Daoy (cell line): ENCODE results near the gene UNC13C. TPM values are rescaled to one million over a fixed set of nuclear protein-coding genes. Genes with fewer than 3 reads are reported as not detected.

Experiments used
- DNase-seq: peaks from one replicate; pipeline ENCODE4 v3.0.0-alpha.2; 2015; ENCODE audit warnings: low read depth
- total RNA-seq: library from RNA; depleted of rRNA; stranded (reverse); fragments of >200 nt; shearing (Covaris generic); gene quantifications from 2 replicates; pipeline ENCODE4 v1.2.3, GENCODE V29; 2014

The UNC13C gene
- total RNA-seq, 1 experiment from 2014 or later, result 0.11 TPM

DNA sequence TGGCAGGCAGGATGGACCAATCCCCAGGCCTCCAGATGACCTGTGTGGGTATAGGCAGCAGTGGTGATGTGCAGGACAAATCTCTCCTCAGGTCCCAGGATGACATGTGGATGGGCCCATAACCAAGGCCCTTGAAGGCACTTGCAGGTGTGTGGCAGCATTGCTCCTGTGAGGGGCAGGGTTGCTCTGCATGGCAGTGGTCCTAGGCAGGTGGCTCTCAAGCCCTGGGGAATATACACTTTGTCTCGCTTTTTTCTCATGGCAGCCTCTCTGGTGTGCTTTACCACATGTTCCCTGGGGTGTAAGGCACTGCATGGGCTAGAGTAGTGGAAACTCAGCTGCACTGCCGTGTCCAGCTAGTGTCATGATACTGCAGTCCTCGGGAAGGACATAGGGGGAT is 503.6 kb downstream of the UNC13C start:
- no peak for DNase-seq

DNA sequence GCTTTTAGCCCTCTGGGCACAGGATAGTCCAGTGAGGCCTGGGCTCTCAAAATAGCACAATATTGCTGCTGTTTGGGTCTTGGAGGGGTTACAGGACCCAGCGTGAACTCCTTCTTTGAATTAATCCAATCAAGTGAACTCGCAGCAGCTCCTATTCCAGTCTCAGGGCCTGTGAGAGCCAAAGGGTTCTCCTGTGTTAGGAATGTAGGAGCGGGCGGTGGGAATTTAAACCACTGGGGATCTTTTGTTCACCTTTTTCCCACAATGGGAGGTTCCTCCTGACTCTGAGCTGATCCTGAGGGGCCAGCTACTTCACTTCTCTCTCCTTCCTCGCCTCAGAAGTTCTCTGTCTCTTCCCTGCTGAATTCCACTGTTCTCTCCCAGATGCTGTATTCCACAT is 504.0 kb downstream of the UNC13C start:
- no peak for DNase-seq

DNA sequence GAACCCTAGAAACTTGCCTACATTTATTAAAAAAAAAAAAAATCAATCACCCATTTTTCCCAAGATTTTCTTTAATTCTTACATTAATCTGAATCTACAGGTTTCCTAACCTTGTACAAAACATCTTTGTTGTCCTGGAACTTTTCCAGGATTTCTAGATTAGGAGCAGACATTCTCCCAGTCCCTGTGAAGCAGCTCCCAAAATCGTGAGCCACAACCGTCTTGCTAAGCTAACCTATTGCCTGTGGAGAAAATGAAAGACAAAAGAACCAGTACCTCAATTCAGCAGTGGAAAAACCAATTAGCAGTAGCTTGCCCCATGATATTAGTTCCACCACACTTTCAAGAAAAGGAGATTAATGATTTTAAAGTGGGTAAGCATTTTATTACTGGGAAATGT is 522.1 kb downstream of the UNC13C start:
- DNase-seq, result no peak

DNA sequence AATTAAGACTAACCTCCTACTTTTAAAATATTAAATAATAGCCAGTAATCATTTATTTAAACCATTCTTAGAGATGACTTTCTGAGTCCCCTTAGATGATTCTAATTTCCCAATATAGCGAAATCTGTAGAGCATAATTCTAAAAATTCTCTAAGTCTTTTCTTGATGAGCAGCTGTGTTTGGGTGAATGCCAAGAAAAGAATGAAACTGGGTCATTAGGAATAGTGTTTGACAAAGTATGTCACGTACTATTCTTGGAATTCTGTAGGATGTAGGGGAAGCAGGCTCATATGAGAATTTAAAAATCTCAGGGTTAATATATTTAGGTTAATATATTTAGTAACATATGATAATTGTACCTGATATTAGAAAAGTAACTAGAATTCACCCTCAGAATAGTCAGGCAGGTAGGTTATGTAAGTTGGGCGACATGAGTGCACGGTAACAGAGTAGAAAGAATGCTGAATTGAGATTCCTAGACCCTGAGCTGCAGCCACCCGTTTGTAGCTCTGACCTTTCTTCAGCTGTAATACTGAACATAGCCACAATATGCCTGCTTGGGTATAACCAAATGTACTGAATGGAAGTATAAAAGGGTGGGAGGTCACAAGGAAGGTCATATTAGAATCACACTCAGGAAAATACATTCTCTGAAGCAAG is 524.3 kb downstream of the UNC13C start:
- DNase-seq, result no peak

DNA sequence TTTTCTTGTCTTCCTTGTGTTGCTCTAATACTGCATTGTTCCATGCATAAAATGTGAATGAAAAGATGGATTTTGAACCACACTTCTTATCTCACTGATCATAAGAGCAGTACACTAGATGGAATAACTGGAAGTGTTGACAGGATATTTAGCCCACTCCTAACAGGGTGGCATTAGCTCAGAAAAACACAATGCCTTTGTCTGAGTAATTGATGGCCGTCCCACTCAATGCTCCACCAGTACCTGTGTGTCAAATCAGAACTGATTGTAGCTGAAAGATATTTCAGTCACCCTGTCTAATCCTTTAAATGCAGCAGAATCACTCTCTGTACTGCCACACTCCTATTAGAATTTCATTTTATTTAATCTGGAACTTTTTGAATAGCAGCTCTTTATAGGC is 526.5 kb downstream of the UNC13C start:
- DNase-seq, result no peak

DNA sequence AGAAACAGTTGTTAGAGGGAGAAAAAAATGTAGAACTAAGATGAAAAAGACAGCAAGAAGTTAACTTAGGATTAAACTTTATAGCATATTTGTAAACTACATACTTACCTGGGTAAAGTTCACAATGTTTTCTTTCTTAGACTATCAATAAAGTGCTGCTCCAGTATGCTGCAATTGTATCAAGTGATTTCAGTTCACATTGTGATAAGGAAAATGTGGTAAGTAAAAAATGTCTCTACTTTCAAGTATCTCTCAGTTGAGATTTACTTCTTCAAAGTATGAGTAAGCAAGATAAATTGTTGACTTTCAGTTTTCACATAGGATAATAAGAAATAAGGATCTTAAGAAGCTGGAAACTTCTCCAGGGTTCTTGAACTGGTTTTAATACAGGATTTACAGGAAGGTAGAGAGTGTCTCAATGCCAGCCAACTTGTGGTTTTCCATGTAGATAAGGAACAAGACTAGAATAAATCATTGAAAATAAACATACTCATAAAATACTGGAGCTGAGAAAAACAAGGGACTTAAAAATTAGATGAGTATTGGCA is 528.8 kb downstream of the UNC13C start:
- no peak for DNase-seq

DNA sequence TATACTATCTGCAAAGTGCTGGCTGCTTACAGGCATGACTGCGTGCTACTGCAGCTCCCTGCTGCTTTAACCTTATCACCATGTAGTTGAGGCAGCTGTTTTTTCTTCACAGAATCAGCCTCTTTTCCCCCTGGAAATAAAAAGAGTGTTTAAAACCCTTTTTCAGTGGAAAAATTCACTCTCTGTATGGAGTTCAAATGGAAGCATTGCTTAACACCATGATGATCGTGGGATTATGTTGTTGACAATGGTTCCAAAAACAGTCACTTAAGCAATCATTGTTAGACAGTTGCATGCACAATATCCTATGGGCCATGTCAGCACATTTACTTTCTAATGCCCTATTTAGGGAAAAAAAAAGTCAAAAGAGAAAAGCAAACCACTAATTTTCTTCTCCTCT is 536.4 kb downstream of the UNC13C start:
- DNase-seq, result no peak

DNA sequence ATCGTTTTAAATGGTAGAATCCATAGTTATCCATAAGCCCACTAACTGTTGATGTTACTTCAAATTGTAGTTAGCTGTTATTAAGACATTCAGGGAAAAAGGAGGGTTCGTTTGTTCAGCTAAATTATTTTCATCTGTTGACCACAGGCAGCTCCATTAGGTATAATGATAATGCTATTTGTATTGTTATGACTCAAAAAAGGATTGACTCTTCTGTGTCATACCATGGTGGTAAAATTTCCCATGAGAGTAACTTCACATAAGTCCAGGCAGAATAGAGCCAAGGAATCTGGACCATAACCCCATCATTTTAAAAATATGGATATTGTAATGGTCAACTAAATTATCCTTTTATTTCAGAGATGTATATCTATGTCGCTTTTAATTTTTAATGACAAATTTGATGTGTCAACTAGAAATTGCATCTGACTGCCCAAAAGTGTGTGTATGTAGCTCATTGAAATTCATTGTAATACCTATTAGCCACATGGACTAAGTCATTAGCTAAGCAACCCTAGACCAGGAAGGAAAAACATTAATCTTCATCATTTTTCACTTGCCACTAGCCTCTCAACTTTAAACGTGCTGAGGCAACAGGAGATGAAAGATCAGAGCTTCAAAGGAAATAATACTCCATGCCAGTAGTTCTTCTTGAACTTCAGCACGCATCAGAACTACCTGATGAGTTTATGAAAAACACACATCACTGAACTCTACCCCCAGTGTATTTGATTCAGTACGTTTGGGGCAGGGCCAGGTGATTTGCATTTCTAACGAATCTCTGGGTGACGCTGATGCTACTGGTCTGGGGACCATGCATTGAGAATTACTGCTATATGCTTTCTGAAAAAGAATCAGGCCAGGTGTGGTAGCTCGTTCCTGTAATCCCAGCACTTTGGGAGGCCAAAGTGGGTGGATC is 537.7 kb downstream of the UNC13C start:
- DNase-seq, result no peak

DNA sequence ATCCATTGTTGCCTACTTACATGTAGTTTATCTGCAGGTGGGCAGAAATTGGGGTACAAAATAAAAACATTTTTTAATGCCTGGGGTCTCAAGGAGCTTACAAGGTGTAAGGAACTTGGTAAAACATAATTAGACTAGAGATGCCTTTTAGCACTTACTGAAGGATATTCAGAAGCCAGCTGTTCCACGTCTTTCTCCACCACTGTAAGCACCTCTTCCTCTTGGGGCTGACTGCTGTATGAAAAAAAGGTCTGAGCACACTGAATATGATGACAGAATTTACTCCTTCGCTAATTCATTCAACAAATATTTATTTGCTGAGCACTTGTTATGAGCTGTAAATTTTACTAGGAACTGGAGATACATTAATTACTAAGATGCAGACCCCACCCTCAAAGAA is 539.1 kb downstream of the UNC13C start:
- DNase-seq, result no peak

DNA sequence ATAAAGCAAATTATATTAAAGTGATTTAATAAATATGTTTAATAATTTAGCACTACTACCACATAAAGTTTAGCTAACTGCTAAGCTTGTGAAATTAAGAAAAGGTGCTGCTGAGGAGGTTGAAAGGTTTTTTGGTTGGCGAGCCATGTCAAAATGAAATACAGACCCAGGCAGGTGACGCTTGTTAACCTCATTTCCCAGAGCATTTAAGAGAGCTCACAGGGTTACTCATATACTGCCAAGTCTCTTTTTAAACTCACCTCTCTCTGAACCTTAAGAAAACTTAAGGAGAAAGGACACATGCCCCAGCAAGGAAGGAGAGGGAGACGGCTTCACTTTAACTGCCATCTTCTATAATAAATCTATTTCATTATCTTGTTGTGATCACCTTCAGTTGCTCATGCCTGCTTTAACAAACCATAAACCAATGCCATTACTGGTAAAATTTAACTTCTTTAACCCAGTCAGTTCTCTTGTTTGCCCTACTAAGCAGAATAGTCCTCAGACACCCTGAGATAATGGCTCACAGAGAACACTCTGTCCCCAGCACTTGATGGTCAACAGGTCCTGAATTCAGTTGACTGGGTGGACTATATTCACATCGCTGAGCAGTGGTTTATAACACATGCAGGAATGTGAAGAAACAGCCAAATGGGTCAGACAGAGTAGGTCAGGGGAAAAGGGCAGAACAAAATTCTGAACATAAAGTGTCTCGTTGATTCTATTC is 540.1 kb downstream of the UNC13C start:
- DNase-seq, result no peak

DNA sequence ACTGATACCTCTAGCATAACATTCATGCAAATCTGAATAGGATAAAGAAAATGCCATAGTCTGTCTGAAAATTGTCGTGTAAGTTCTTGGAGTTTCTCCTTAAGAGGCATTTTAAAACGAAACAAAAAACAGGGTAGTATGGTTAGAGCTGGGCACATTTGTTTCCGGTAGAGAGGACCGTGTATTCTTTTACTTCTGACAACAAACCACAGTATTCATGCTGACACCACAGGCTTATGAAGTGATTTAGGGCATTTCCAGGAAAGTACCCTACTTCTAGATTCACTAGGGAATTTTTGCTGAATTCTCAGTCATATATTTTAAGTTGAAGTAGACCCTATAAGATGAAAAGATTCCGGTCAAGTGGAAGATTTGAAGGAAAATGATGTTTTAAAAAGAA is 541.3 kb downstream of the UNC13C start:
- DNase-seq, result no peak

DNA sequence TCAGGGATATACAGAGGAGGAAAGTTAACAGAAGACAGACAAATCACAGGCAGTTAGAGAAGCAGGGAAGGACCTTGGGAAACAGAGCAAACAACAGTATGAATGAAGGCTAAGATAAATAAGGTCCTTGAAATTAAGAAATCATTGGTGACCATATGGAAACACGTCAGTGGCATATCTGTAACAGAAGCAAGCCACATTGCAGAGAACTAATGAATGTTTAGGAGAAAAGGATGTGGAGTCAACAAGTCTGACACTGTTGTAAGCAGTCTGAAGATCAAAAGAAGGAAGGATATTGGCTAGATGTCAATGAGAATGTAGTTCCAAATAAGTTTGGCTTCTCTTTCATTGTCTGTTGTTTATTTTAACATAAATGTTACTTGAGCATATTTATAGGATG is 542.4 kb downstream of the UNC13C start:
- DNase-seq, result no peak

DNA sequence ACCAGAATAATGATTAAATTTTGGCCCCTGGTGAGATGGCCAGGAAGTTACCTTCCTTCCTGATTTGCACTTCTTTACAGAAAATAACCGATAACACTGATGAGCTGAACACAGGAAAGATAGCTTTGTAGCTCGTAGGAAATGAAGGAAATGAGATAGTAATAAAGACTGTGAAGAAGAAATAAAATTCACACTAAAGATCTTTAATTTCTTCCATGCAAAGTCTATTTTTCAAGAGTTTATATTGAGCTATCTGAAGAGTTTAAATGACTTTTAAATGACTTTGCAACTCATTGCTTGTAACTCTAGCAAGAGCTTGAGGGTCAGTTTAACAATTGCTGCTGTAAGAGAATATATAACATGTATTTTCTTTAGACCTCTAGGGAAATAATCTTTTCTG is 543.0 kb downstream of the UNC13C start:
- DNase-seq, result no peak

DNA sequence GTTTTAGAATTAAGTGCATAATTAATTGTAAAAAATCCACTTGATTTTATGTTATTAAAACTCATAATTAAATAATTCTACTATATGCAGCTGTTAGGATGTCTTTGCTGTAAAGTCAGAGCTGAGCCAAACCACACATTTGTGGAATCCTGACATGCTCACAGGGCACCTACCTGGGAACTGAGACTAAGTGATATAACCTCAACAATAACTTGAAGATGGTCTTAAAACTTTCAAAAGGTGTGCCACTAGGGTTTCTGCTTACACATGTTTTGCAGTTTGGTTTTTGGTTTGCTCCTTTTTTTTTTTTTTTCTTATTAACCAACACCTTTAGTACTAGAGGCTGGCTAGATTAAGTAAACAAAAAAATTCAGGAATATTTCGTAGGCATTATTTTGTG is 549.8 kb downstream of the UNC13C start:
- no peak for DNase-seq

DNA sequence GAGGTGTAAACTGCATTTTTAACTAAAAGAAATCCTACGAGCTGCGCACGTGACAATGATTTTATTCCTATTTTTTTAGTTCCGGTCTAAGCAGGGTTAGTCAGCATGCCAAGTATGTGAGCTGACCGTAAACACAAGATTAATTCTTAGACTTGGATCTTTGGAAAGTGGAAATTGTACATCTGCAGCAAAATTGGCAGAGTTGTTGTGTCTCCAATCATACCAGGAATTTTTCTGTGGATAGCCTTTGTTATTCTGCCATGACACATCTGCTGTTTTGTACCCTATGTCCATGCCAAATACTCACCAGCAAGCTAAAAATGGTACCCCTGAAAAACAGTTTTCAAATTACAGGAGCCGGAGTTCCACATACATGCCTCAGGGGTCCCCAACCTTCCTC is 562.5 kb downstream of the UNC13C start:
- no peak for DNase-seq

DNA sequence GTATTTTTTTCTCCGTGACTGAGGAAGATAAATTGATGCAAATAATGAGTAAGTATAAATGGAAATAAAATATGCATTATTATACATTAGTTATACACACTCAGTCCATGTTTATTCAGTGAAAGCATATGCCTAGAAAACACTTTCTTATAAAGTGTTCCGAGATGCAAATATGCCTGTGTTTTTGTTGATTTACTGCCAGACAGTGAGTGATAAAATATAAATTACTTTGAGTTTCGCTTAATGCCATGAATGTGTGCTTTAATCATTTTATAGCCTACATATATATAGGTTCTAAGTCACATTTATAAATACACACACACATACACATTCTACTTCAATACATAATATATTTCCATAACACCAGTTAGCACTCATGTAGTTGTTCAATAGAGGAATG is 569.2 kb downstream of the UNC13C start:
- DNase-seq, result no peak

DNA sequence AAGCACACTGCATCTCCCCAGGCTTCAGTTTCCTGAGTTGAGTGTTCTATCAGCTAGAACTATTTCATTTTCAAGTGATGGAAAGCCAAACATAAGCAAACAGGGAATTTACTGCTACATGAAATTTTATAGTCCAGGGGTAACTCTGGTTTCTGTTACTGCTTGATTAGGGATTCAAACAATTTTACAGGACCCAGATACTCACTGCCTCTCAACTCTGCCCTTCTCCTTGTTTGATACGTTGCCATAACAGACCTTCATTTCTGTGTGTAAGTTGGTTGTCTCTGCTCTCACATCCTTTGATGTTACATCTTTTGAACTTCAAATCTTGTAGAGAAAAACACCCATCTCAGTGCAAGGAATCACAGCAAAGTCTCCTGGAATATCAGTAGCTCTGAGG is 572.7 kb downstream of the UNC13C start:
- no peak for DNase-seq

DNA sequence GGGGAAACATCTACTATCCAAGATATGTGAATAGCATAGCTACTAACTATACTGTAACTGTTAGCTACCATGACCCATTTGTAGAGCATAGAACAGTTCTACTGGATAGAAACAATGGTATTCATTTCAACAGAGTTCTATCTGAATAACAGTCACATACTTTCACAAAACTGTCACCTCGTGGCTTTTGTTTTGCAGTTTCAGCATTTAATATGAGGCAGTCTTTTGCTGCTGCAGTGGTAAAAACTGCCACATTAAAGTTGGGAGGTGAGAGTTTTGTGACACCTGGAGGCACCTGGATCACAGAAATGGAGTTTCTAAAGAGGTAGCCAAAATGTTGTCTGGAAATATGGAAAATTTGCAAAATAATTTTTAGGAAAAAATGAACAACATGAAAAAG is 578.0 kb downstream of the UNC13C start:
- no peak for DNase-seq

DNA sequence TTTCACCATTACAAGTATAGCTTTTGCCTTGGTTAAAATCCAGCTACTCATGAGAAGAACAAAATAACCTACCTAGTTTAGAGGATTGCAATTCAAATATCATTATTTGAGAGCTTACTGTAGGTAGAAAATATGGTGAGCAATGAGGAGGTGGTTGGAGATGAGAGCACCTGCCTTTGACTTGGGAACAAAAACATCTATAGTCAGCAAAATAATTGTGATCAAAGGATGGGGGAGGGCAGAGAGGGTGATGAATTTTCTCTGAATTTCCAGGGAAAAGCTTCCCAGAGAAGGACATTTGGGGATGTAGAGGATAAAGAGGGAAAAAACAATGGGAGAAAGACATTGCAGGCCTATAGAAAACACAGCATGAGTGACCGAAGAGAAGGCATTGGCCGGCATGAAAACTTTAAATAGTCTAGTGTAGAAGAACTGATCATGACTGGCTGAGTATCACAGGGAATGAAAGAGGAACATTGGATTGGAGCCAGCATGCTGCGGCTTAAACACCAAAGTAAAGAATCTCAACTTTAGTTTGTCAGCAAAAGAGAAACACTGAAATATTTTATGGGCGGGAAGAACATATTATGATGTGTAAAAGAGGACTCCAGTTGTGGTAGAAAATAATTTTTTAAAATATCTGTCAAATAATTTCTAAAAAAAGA is 581.3 kb downstream of the UNC13C start:
- no peak for DNase-seq

DNA sequence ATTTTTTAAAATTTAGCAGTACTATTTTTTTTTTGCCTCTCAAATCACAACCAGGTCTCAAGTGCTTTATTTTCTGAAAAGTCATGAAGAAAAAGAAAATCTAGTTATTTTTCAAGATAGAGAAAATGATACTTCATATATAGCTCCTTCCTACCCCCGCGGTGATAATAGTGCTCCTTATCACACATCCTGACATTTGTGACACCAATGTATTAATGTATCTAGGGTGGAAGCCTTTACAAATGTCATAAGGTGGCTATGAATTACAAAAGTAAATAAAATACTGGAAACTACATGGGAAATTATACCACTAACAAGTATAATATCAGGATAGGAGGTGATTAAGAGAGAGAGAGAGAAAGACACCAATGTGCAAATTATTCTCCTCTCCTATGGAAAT is 582.2 kb downstream of the UNC13C start:
- no peak for DNase-seq

DNA sequence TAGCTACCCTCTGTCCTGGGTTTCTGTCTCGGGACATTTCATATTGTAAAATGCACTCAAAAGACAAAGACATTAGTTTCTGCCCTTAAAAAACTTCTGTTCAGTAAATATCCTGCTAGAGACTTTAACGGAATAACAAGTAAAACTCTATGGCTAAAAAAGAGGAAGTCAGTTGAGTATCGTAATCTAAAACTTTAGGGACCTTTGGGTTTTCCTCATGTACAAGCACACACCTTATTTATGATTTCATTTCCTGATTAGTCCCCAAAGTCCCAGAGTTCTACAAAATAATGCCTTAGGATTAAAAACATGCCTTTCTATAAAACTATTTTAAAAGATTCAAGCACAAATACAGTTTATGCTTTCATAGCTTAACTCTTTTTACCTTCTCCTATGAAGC is 585.9 kb downstream of the UNC13C start:
- DNase-seq, result no peak

DNA sequence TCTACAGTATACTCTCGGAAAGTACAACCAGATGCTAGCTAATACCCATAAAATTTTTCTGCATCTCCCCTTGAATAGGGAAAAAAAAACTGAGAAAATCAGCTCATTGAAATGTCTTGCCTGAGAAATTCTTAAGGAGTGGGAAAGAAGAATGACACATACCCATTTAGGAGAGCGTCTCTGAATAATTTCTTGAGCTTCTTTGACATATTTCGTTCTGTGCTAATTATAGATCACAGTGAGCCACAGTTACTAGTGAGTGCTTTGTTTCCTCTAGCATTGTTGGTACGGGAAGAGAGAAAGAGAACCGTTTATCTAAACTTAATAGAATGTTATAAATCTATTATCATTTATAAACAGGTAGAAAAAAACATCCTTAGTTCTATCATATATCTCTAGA is 588.4 kb downstream of the UNC13C start:
- DNase-seq, result no peak
